Vagina (tissue), 2 donors: ENCODE measurements around the gene ELOVL7. TPM values are rescaled to one million over a fixed set of nuclear protein-coding genes. Genes with fewer than 3 reads are reported as not detected.
"Not testable (repeated sequence)": the region's sequence is repeated elsewhere in the genome, so short reads cannot be mapped to it uniquely, and the experiment has no call there.

Experiments
- DNase-seq, 2 donors: peaks; one replicate each; pipeline ENCODE4 v3.0.0-alpha.2; 2017; ENCODE audit errors: extremely low spot score in 2 of 2
- H3K27ac ChIP-seq: fragments of 200-600 bp; sonication (generic); one replicate; pipeline ENCODE4 v1.5.1; 2019
- H3K27me3 ChIP-seq: fragments of 200-600 bp; sonication (generic); one replicate; pipeline ENCODE4 v1.5.1; 2019
- H3K36me3 ChIP-seq, 2 donors: fragments of 200-600 bp; sonication (generic); one replicate each; pipeline ENCODE4 v1.5.1; 2017 to 2019
- H3K4me1 ChIP-seq: fragments of 200-600 bp; sonication (generic); one replicate; pipeline ENCODE4 v1.5.1; 2019
- H3K4me3 ChIP-seq, 2 donors: fragments of 200-600 bp; sonication (generic); 1 replicate in 1 of 2; 2 replicates in 1 of 2; pipeline ENCODE4 v1.5.1; 2016 to 2019
- H3K9me3 ChIP-seq: fragments of 200-600 bp; sonication (generic); one replicate; pipeline ENCODE4 v1.5.1; 2019
- POLR2A ChIP-seq, 2 donors: fragments of 450-650 bp; IDR thresholded peaks; one replicate each; pipeline ENCODE4 v1.6.1; 2017; ENCODE audit warnings: antibody characterized with exemption in 2 of 2, mild to moderate bottlenecking in 2 of 2, moderate library complexity in 2 of 2
- POLR2AphosphoS5 ChIP-seq, 2 donors: sonication (generic); formaldehyde crosslinking; IDR thresholded peaks; one replicate each; pipeline ENCODE4 v1.9.0; 2017; ENCODE audit warnings: antibody characterized with exemption in 2 of 2, mild to moderate bottlenecking in 2 of 2, low read depth in 1 of 2; ENCODE audit not compliant: insufficient read depth in 1 of 2
- intact Hi-C: fragments of 100-400 bp; cut with DNase I; formaldehyde crosslinking; loops from one replicate; pipeline ENCODE4 v1.15.1; 2023
- total RNA-seq: library from RNA; depleted of rRNA; stranded (reverse); fragments of >200 nt; gene quantifications from one replicate; pipeline ENCODE4 v1.2.3, GENCODE V29; 2016
- TF ChIP-seq, protein P1 (sequence below), 3 experiments: fragments of 450-650 bp in 2 of 3; fragments of 200-600 bp in 1 of 3; sonication (generic) in 1 of 3; IDR thresholded peaks; one replicate each; pipeline ENCODE4 v1.5.1; 2017 to 2019; ENCODE audit warnings: antibody characterized with exemption in 3 of 3, mild to moderate bottlenecking in 2 of 3, moderate library complexity in 2 of 3

The ELOVL7 gene
- total RNA-seq, 1 donor from 2014 or later, result 3.9 TPM

DNA sequence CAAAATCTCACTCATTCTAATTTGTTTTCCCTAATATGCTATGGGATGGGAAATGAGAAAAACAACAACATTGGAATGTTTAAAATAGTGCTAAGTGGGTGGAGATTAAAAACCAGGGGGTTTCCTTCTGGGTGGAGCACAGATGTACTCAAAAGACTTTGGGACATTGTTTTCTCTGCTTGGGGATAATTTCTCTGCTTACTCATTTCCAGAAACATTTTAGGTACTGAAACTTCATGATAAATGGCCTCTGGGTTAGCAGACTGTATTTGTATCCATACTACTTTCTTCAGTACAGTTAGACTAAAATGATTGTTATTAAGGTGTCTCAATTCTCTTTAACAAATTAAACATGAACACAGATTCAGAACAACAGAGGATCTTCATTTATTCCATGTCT lies 17.4 kb downstream of the ELOVL7 start:
- no peaks in the 10 kb centered on the region for H3K36me3 ChIP-seq
- H3K27ac ChIP-seq, result no peak overlapping the region
- H3K9me3 ChIP-seq, result no peaks in the 10 kb centered on the region
- intact Hi-C loops, result no loop called here
- DNase-seq, result no peak
- H3K27me3 ChIP-seq, result no peaks in the 10 kb centered on the region
- TF ChIP-seq POLR2AphosphoS5 (IDR thresholded peaks at IDR 0.05; ENCODE audit: insufficient read depth in 1 of 2, low read depth in 1 of 2) (no peak), POLR2A (IDR thresholded peaks at IDR 0.05) (no peak)
- TF ChIP-seq, protein P1, sequence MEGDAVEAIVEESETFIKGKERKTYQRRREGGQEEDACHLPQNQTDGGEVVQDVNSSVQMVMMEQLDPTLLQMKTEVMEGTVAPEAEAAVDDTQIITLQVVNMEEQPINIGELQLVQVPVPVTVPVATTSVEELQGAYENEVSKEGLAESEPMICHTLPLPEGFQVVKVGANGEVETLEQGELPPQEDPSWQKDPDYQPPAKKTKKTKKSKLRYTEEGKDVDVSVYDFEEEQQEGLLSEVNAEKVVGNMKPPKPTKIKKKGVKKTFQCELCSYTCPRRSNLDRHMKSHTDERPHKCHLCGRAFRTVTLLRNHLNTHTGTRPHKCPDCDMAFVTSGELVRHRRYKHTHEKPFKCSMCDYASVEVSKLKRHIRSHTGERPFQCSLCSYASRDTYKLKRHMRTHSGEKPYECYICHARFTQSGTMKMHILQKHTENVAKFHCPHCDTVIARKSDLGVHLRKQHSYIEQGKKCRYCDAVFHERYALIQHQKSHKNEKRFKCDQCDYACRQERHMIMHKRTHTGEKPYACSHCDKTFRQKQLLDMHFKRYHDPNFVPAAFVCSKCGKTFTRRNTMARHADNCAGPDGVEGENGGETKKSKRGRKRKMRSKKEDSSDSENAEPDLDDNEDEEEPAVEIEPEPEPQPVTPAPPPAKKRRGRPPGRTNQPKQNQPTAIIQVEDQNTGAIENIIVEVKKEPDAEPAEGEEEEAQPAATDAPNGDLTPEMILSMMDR (IDR thresholded peaks at IDR 0.05), result no peak
- no peak overlapping the region for H3K4me3 ChIP-seq
- H3K4me1 ChIP-seq, result no peaks in the 10 kb centered on the region

DNA sequence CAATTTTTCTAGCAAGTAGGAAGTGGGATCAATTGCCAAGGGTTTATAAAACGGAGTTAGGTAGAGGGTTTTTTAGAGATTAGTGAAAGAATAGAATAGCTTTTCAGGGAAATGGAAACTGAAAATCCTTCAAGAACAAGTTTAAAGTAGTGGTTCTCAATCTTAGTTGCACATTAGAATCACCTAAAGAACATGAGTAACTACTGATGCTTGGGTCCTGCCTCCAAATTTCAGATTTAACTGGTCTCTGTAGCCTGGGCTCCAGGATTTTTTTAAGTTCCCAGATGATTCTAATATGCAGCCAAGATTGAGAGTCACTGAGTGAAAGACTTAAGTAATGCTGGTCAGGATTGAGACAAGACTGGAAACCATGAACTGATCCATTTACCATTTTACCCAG lies 20.5 kb downstream of the ELOVL7 start:
- TF ChIP-seq POLR2AphosphoS5 (IDR thresholded peaks at IDR 0.05; ENCODE audit: insufficient read depth in 1 of 2, low read depth in 1 of 2) (no peak), POLR2A (IDR thresholded peaks at IDR 0.05) (no peak)
- TF ChIP-seq, protein P1 (IDR thresholded peaks at IDR 0.05), result no peak
- H3K27ac ChIP-seq, result no peak overlapping the region
- no peaks in the 10 kb centered on the region for H3K27me3 ChIP-seq
- no peak overlapping the region for H3K4me3 ChIP-seq
- no peaks in the 10 kb centered on the region for H3K4me1 ChIP-seq
- H3K36me3 ChIP-seq, result no peaks in the 10 kb centered on the region
- intact Hi-C loops, result no loop called here
- H3K9me3 ChIP-seq, result no peaks in the 10 kb centered on the region
- DNase-seq, result no peak

DNA sequence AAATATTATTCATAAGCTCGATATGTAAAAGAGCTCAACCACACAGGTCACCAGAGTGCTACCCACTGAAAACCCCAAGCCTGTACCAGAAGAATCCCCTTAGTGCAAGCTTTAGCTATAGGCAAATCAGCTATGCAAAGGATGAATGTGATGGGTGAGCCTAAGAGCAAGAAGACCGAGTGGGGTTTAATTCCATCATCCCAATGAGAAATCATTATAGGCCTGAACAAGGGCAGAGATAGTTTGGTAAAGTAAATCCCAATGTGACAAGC lies 21.8 kb downstream of the ELOVL7 start:
- intact Hi-C loops, result no loop called here
- Histone ChIP-seq H3K4me1 (no peaks in the 10 kb centered on the region), H3K27ac (no peak overlapping the region), H3K36me3 (no peaks in the 10 kb centered on the region), H3K4me3 (no peak overlapping the region), H3K9me3 (no peaks in the 10 kb centered on the region), H3K27me3 (no peaks in the 10 kb centered on the region)
- no peak for DNase-seq
- TF ChIP-seq, protein P1 (IDR thresholded peaks at IDR 0.05), result no peak
- TF ChIP-seq POLR2AphosphoS5 (IDR thresholded peaks at IDR 0.05; ENCODE audit: insufficient read depth in 1 of 2, low read depth in 1 of 2), result no peak
- TF ChIP-seq POLR2A (IDR thresholded peaks at IDR 0.05), result no peak

DNA sequence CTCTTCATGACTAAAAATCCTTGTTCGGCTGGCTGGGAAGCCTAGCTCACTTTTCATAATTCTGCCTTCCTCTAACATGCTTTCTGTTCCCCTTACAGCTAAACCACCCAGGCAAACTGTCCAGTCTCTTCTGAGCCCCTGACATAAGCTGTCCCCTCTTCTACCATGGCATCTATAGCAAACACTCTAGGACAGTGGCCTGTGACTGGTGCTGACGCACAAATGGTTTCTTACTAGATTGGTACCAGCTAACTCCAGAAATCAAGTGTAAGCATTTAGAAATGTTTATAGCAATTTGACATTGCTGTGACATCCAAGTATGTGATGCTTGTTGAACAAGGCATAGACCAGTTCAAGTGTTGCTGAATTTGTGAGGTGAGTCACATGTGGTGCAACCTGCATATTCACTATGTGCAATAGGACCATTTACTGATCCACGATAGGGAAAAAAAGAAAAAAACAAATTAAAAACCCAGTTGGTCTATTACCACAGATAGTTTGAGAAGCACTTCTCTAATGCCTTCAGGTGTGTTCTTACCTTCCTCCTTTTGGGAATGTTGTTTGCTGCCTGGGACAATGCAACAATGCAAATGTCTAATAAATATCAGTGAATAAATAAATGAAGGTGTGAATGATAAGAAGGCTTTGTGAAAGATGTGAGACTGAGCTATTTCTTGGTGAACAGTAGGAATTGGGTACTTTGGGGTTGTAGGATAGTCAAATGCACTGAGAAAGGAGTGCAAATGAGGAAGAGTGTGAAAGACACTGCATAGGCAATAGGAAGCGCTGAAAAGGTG lies 22.4 kb downstream of the ELOVL7 start:
- Histone ChIP-seq H3K27ac (no peak overlapping the region), H3K9me3 (no peaks in the 10 kb centered on the region), H3K27me3 (no peaks in the 10 kb centered on the region), H3K36me3 (no peaks in the 10 kb centered on the region), H3K4me1 (no peaks in the 10 kb centered on the region), H3K4me3 (no peak overlapping the region)
- DNase-seq, result no peak
- TF ChIP-seq, protein P1 (IDR thresholded peaks at IDR 0.05), result no peak
- intact Hi-C loops, result no loop called here

DNA sequence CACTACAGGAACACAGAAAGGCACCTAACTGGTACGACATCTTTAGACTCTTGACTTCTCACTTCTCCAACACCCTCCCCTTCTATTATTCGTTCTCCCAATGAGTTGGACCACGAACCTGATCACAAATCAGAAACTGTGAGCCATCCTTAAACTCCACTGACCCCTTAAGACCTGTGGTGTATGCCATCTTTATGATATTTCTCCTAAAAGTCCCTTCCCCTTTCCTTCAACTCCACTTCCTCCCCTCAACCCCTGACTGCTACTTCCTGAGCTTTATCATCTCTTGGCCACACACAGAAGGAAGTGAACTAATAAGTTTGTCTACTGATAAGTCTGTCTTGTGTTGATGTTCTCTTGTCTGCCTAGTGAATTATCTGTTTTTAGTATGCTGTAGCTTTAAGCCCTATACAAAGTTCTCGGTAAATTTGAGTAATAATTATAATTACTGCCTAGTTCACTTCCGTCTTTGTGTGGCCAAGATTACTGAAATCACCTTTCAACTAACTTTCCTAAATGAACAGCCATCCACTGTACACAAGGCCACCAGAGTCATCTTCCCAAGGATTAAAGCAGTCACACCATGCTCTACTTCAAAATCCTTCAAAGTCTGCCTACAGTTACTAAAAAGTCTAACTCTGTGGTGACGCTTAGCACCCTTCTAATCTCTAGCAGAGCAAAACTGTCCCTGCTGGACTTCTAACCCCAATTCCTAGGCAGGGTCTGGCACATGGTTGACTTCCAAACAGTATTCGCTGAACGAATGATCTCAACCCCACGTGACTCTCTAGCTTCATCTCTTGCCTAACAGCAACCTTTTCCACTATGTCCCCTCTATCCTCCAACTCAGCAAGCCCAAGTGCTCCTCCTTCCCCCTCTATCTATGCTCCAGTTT lies 23.2 kb downstream of the ELOVL7 start:
- H3K36me3 ChIP-seq, result no peaks in the 10 kb centered on the region
- no peak overlapping the region for H3K4me3 ChIP-seq
- no peaks in the 10 kb centered on the region for H3K27me3 ChIP-seq
- no peak overlapping the region for H3K27ac ChIP-seq
- H3K4me1 ChIP-seq, result no peaks in the 10 kb centered on the region
- no peaks in the 10 kb centered on the region for H3K9me3 ChIP-seq
- intact Hi-C loops, result no loop called here
- TF ChIP-seq POLR2A (IDR thresholded peaks at IDR 0.05) (no peak), POLR2AphosphoS5 (IDR thresholded peaks at IDR 0.05; ENCODE audit: insufficient read depth in 1 of 2, low read depth in 1 of 2) (no peak)
- TF ChIP-seq, protein P1 (IDR thresholded peaks at IDR 0.05), result no peak
- no peak for DNase-seq

DNA sequence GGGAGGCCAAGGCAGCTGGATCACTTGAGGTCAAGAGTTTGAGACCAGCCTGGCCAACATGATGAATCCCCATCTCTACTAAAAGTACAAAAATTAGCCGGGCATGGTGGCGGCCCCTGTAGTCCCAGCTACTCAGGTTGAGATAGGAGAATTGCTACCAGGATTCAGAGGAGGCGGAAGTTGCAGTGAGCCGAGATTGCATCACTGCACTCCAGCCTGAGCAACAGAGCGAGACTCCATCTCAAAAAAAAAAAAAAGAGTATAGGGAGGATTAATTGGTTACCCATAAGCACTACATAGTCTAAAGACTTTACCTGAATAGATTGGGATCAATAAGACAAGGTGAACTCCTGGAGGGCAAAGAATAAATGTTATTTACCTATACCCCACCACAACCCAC lies 27.9 kb downstream of the ELOVL7 start:
- H3K4me3 ChIP-seq, intact Hi-C loops, H3K4me1 ChIP-seq: not testable (repeated sequence)

More for the DNA sequence above, 27.9 kb downstream of the ELOVL7 start:
- not testable (repeated sequence) for H3K9me3 ChIP-seq, H3K27me3 ChIP-seq, DNase-seq, H3K27ac ChIP-seq, H3K36me3 ChIP-seq
